ENCODE results near the gene NEK10. TPM values are rescaled to one million over a fixed set of nuclear protein-coding genes. Genes with fewer than 3 reads are reported as not detected.

NEK10 gene
- total and polyA plus RNA-seq, 2 of the 13 experiments (the other 11 are each of a cell fraction or from before 2014, with no cell fraction given), result 2.8 to 14.2 TPM

DNA sequence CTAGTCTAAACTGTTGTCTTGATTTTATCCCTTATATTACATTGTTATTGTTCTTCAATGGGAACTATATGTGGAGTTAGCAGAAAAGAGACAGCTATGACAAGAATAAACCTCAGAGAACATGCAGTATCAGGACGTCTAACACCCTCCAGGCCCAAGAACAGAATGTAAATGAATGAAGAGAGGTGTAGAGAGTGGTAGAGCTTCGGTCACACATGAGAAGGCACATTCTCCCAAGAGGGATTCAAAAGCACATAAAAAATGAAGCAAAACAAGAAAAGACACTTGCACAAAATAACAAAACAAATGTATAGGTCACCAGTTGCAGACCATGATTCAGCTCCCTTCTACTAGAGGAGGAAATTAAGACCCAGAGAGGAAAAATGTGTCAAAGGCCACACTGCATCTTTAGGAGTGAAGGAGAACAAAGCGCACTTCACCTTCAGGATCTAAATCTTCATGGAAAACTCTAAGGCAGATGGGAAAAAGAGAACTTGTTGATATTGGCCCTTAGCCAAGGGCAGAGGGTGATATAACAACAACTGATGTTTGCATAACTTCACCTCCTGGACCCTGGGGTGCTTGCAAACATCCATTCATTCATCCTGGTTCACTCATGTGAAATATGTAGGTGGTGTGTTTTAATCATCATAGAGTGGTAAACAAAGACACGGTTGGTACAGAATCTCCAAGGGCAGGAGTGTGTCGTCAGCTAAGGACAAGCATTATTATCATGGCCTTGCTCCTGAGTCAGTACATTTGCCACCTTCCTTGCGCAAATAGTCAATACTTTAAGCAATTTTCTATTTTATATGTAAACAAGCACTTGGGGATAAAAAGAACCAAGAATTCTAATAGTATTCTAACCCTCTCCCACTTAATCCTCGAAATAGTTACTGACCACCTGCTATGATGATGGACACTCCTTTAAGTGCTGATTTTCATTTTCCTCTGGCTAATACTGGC lies 8.8 kb downstream of the NEK10 start (continued):
- TF ChIP-seq IRX3 (CRISPR knock-in tag; IDR thresholded peaks at IDR 0.05; ENCODE audit: borderline replicate concordance, low read depth) (no peak), XRCC5 (optimal IDR thresholded peaks at IDR 0.05; ENCODE audit: low read length) (no peak), NFRKB (IDR thresholded peaks at IDR 0.05) (no peak), ZNF230 (CRISPR knock-in tag; IDR thresholded peaks at IDR 0.05) (no peak; the same call in 1 of the 2 replicates), GLI4 (CRISPR knock-in tag; IDR thresholded peaks at IDR 0.05; ENCODE audit: borderline replicate concordance) (no peak), SP2 (CRISPR knock-in tag; IDR thresholded peaks at IDR 0.05) (no peak), ZNF629 (CRISPR knock-in tag; conservative IDR thresholded peaks at IDR 0.05) (peak; percentile 53), ZNF205 (CRISPR knock-in tag; IDR thresholded peaks at IDR 0.05) (0 out of 2 replicates have a peak, but pooled peaks have one; percentile 15), JARID2 (CRISPR knock-in tag; IDR thresholded peaks at IDR 0.05; ENCODE audit: insufficient replicate concordance) (no peak), SMC3 (IDR thresholded peaks at IDR 0.05; ENCODE audit: low read length) (peak; percentile 60), ZNF883 (CRISPR knock-in tag; IDR thresholded peaks at IDR 0.05; ENCODE audit: not compliant biosample characterization) (no peak), CEBPB (IDR thresholded peaks at IDR 0.05; ENCODE audit: borderline replicate concordance, low read depth, low read length) (peak; percentile 89), ZNF564 (CRISPR knock-in tag; IDR thresholded peaks at IDR 0.05) (peak; percentile 64; the same call in 1 of the 2 replicates), ZNF619 (CRISPR knock-in tag; IDR thresholded peaks at IDR 0.05) (no peak), KLF15 (CRISPR knock-in tag; IDR thresholded peaks at IDR 0.05; ENCODE audit: borderline replicate concordance) (no peak)
- TF ChIP-seq, protein P1, sequence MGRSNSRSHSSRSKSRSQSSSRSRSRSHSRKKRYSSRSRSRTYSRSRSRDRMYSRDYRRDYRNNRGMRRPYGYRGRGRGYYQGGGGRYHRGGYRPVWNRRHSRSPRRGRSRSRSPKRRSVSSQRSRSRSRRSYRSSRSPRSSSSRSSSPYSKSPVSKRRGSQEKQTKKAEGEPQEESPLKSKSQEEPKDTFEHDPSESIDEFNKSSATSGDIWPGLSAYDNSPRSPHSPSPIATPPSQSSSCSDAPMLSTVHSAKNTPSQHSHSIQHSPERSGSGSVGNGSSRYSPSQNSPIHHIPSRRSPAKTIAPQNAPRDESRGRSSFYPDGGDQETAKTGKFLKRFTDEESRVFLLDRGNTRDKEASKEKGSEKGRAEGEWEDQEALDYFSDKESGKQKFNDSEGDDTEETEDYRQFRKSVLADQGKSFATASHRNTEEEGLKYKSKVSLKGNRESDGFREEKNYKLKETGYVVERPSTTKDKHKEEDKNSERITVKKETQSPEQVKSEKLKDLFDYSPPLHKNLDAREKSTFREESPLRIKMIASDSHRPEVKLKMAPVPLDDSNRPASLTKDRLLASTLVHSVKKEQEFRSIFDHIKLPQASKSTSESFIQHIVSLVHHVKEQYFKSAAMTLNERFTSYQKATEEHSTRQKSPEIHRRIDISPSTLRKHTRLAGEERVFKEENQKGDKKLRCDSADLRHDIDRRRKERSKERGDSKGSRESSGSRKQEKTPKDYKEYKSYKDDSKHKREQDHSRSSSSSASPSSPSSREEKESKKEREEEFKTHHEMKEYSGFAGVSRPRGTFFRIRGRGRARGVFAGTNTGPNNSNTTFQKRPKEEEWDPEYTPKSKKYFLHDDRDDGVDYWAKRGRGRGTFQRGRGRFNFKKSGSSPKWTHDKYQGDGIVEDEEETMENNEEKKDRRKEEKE (IDR thresholded peaks at IDR 0.05), result no peak
- TF ChIP-seq, protein P2, sequence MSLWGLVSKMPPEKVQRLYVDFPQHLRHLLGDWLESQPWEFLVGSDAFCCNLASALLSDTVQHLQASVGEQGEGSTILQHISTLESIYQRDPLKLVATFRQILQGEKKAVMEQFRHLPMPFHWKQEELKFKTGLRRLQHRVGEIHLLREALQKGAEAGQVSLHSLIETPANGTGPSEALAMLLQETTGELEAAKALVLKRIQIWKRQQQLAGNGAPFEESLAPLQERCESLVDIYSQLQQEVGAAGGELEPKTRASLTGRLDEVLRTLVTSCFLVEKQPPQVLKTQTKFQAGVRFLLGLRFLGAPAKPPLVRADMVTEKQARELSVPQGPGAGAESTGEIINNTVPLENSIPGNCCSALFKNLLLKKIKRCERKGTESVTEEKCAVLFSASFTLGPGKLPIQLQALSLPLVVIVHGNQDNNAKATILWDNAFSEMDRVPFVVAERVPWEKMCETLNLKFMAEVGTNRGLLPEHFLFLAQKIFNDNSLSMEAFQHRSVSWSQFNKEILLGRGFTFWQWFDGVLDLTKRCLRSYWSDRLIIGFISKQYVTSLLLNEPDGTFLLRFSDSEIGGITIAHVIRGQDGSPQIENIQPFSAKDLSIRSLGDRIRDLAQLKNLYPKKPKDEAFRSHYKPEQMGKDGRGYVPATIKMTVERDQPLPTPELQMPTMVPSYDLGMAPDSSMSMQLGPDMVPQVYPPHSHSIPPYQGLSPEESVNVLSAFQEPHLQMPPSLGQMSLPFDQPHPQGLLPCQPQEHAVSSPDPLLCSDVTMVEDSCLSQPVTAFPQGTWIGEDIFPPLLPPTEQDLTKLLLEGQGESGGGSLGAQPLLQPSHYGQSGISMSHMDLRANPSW (CRISPR knock-in tag; IDR thresholded peaks at IDR 0.05; ENCODE audit: borderline replicate concordance), result peak; percentile 94; the same call in 1 of the 2 replicates
- TF ChIP-seq, protein P3, sequence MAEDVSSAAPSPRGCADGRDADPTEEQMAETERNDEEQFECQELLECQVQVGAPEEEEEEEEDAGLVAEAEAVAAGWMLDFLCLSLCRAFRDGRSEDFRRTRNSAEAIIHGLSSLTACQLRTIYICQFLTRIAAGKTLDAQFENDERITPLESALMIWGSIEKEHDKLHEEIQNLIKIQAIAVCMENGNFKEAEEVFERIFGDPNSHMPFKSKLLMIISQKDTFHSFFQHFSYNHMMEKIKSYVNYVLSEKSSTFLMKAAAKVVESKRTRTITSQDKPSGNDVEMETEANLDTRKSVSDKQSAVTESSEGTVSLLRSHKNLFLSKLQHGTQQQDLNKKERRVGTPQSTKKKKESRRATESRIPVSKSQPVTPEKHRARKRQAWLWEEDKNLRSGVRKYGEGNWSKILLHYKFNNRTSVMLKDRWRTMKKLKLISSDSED (CRISPR knock-in tag; IDR thresholded peaks at IDR 0.05), result no peak
- TF ChIP-seq, protein P4, sequence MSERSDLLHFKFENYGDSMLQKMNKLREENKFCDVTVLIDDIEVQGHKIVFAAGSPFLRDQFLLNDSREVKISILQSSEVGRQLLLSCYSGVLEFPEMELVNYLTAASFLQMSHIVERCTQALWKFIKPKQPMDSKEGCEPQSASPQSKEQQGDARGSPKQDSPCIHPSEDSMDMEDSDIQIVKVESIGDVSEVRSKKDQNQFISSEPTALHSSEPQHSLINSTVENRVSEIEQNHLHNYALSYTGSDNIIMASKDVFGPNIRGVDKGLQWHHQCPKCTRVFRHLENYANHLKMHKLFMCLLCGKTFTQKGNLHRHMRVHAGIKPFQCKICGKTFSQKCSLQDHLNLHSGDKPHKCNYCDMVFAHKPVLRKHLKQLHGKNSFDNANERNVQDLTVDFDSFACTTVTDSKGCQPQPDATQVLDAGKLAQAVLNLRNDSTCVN (CRISPR knock-in tag; IDR thresholded peaks at IDR 0.05; ENCODE audit: borderline replicate concordance), result peak; percentile 80; the same call in 1 of the 2 replicates

Data from HepG2 (cell line).